H1 (cell line): ENCODE measurements around the gene ELFN2. TPM values are rescaled to one million over a fixed set of nuclear protein-coding genes. Genes with fewer than 3 reads are reported as not detected.

Experiments used
- CTCF ChIA-PET: fragments of 300-600 bp; sonication (Branson Sonifier 250); formaldehyde crosslinking; loops from one replicate; lab custom pipeline; 2021; ENCODE audit not compliant: partially characterized antibody; lab: Charles Lee
- POLR2A ChIA-PET: fragments of 300-600 bp; sonication (Branson Sonifier 250); formaldehyde crosslinking; loops from one replicate; lab custom pipeline; 2021; ENCODE audit warnings: inconsistent platforms; ENCODE audit not compliant: partially characterized antibody; lab: Charles Lee
- DNase-seq, 2 experiments: peaks; one replicate each; pipeline versions ENCODE4 v3.0.0 to v3.0.0-alpha.2; 2010 to 2022; ENCODE audit warnings: low spot score in 2 of 2, low read depth in 1 of 2, mixed read lengths in 1 of 2
- FAIRE-seq: peaks from 2 replicates; lab custom pipeline; 2011; peaks lifted over from hg19 to GRCh38; lab: Jason Lieb, UNC
- H2AFZ ChIP-seq: 2 replicates; pipeline ENCODE4 v1.8.1; 2012; ENCODE audit warnings: low read length, inconsistent platforms
- H2AK5ac ChIP-seq: 2 replicates; pipeline ENCODE4 v1.6.1; 2013; ENCODE audit warnings: low read depth, low read length
- H2BK120ac ChIP-seq: replicated peaks from 2 replicates; pipeline ENCODE3; 2013; ENCODE audit warnings: low read depth, low read length, inconsistent platforms
- H2BK12ac ChIP-seq: 2 replicates; pipeline ENCODE4 v1.6.1; 2013; ENCODE audit warnings: low read depth, low read length
- H2BK15ac ChIP-seq: 2 replicates; pipeline ENCODE4 v1.6.1; 2013; ENCODE audit warnings: low read length
- H2BK20ac ChIP-seq: 2 replicates; pipeline ENCODE4 v1.6.1; 2013; ENCODE audit warnings: low read length
- H2BK5ac ChIP-seq: 2 replicates; pipeline ENCODE4 v1.6.1; 2013; ENCODE audit warnings: low read depth, low read length
- H3K14ac ChIP-seq: 2 replicates; pipeline ENCODE4 v1.6.1; 2013; ENCODE audit warnings: inconsistent platforms; ENCODE audit not compliant: insufficient read length
- H3K18ac ChIP-seq: 2 replicates; pipeline ENCODE4 v1.6.1; 2013; ENCODE audit warnings: low read length; ENCODE audit errors: extremely low read depth
- H3K23ac ChIP-seq: 2 replicates; pipeline ENCODE4 v1.6.1; 2013; ENCODE audit warnings: inconsistent platforms; ENCODE audit not compliant: insufficient read length
- H3K23me2 ChIP-seq: 2 replicates; pipeline ENCODE4 v1.6.1; 2013; ENCODE audit warnings: low read depth, low read length
- H3K27ac ChIP-seq: 2 replicates; pipeline ENCODE4 v1.6.1; 2011; ENCODE audit warnings: low read depth, low read length, inconsistent platforms
- H3K27me3 ChIP-seq, 4 experiments: replicated peaks in 1 of 4; 1 replicate in 1 of 4; 2 replicates in 3 of 4; pipeline versions ENCODE4 v1.6.1 to v1.8.1; 2011 to 2013; ENCODE audit warnings: low read length in 3 of 4, mild to moderate bottlenecking in 3 of 4, inconsistent platforms in 2 of 4, mixed read lengths in 2 of 4, moderate library complexity in 1 of 4; ENCODE audit not compliant: control insufficient read depth in 3 of 4, insufficient read depth in 3 of 4; ENCODE audit errors: extremely low read depth in 1 of 4
- H3K36me3 ChIP-seq, 4 experiments: 2 replicates each; pipeline versions ENCODE4 v1.6.1 to v1.8.1; 2011 to 2013; ENCODE audit warnings: mild to moderate bottlenecking in 4 of 4, low read length in 3 of 4, moderate library complexity in 2 of 4, control low read depth in 1 of 4, inconsistent platforms in 1 of 4; ENCODE audit not compliant: insufficient read depth in 4 of 4, control insufficient read depth in 2 of 4
- H3K4ac ChIP-seq: replicated peaks from 2 replicates; pipeline ENCODE3; 2013; ENCODE audit warnings: low read length, low read depth, mixed read lengths, inconsistent platforms; ENCODE audit not compliant: insufficient read length
- H3K4me1 ChIP-seq, 4 experiments: replicated peaks in 1 of 4; 1 replicate in 1 of 4; 2 replicates in 3 of 4; pipeline versions ENCODE4 v1.6.1 to v1.8.1; 2011 to 2013; ENCODE audit warnings: low read length in 3 of 4, inconsistent platforms in 2 of 4, mixed read lengths in 1 of 4; ENCODE audit not compliant: insufficient read depth in 4 of 4, control insufficient read depth in 3 of 4
- H3K4me2 ChIP-seq, 2 experiments: 2 replicates each; pipeline versions ENCODE4 v1.6.1 to v1.8.1; 2011 to 2013; ENCODE audit warnings: low read depth in 2 of 2, low read length in 2 of 2, control low read depth in 1 of 2, inconsistent platforms in 1 of 2, mild to moderate bottlenecking in 1 of 2; ENCODE audit not compliant: insufficient read depth in 1 of 2
- H3K4me3 ChIP-seq, 4 experiments: fragments of 200-600, 300-600 bp in 1 of 4; sonication (generic), shearing (Covaris generic), sonication (Bioruptor Twin) in 1 of 4; 2 replicates each; pipeline versions ENCODE4 v1.5.1 to v1.8.1; 2011 to 2016; ENCODE audit warnings: low read length in 4 of 4, low read depth in 3 of 4, control low read depth in 2 of 4, inconsistent platforms in 2 of 4, mild to moderate bottlenecking in 2 of 4, mixed read lengths in 1 of 4, moderate library complexity in 1 of 4; ENCODE audit not compliant: insufficient read depth in 2 of 4; ENCODE audit errors: extremely low read depth in 1 of 4
- H3K56ac ChIP-seq: replicated peaks from 2 replicates; pipeline ENCODE3; 2013; ENCODE audit warnings: low read depth, mild to moderate bottlenecking, mixed read lengths, low read length, inconsistent platforms; ENCODE audit not compliant: insufficient read length
- H3K79me1 ChIP-seq: 2 replicates; pipeline ENCODE4 v1.6.1; 2013; ENCODE audit warnings: low read depth, low read length, control low read depth
- H3K79me2 ChIP-seq, 2 experiments: 2 replicates each; pipeline versions ENCODE4 v1.6.1 to v1.8.1; 2012 to 2013; ENCODE audit warnings: low read length in 2 of 2, mild to moderate bottlenecking in 2 of 2, inconsistent platforms in 1 of 2; ENCODE audit not compliant: insufficient read depth in 2 of 2, control insufficient read depth in 1 of 2
- H3K9ac ChIP-seq, 4 experiments: replicated peaks in 1 of 4; 1 replicate in 1 of 4; 2 replicates in 3 of 4; pipeline versions ENCODE4 v1.6.1 to v1.8.1; 2011 to 2013; ENCODE audit warnings: low read depth in 3 of 4, low read length in 3 of 4, control low read depth in 2 of 4, mild to moderate bottlenecking in 2 of 4, moderate library complexity in 2 of 4, inconsistent platforms in 1 of 4; ENCODE audit errors: extremely low read depth in 1 of 4
- H3K9me3 ChIP-seq, 2 experiments: 2 replicates each; pipeline versions ENCODE4 v1.6.1 to v1.8.1; 2012 to 2013; ENCODE audit warnings: mild to moderate bottlenecking in 2 of 2, moderate library complexity in 2 of 2, control low read depth in 1 of 2, inconsistent platforms in 1 of 2, low read depth in 1 of 2, low read length in 1 of 2, mixed read lengths in 1 of 2; ENCODE audit not compliant: insufficient read depth in 2 of 2
- H4K20me1 ChIP-seq, 2 experiments: replicated peaks in 1 of 2; 2 replicates each; pipeline versions ENCODE3 to v1.8.1; 2011 to 2013; ENCODE audit warnings: inconsistent platforms in 2 of 2, low read length in 2 of 2, mild to moderate bottlenecking in 1 of 2; ENCODE audit not compliant: insufficient read depth in 2 of 2, control insufficient read depth in 1 of 2
- H4K5ac ChIP-seq: 2 replicates; pipeline ENCODE4 v1.6.1; 2013; ENCODE audit warnings: low read length, low read depth, mixed read lengths, inconsistent platforms; ENCODE audit not compliant: insufficient read length
- H4K8ac ChIP-seq: 2 replicates; pipeline ENCODE4 v1.8.0; 2013; ENCODE audit warnings: mild to moderate bottlenecking, moderate library complexity, low read length, inconsistent platforms; ENCODE audit not compliant: insufficient read depth; ENCODE audit errors: extremely low read depth
- H4K91ac ChIP-seq: replicated peaks from 2 replicates; pipeline ENCODE3; 2013; ENCODE audit warnings: low read length, mixed read lengths, inconsistent platforms; ENCODE audit not compliant: insufficient read length
- CREB1 ChIP-seq: IDR thresholded peaks from 2 replicates; pipeline ENCODE4 v1.6.1; 2012; ENCODE audit warnings: inconsistent platforms
- EP300 ChIP-seq, 2 experiments: IDR thresholded peaks; 1 replicate in 1 of 2; 2 replicates in 1 of 2; pipeline ENCODE4 v1.6.1; 2011 to 2012; ENCODE audit warnings: low read depth in 2 of 2, low read length in 2 of 2, mild to moderate bottlenecking in 2 of 2, borderline replicate concordance in 1 of 2, inconsistent platforms in 1 of 2, moderate library complexity in 1 of 2
- PHF8 ChIP-seq: fragments of 200-600 bp; sonication (generic); conservative IDR thresholded peaks from 2 replicates; pipeline ENCODE4 v1.7.1; 2012; ENCODE audit warnings: low read depth, mild to moderate bottlenecking, inconsistent platforms, low read length, moderate library complexity
- SIX5 ChIP-seq: IDR thresholded peaks from 2 replicates; pipeline ENCODE4 v1.6.1; 2011; ENCODE audit warnings: mild to moderate bottlenecking, low read depth, low read length
- TAF1 ChIP-seq: IDR thresholded peaks from 2 replicates; pipeline ENCODE4 v1.6.1; 2011; ENCODE audit warnings: mild to moderate bottlenecking, low read depth, low read length
- WGBS, 2 experiments: shearing (Covaris generic) in 1 of 2; methylation state at CpG; one replicate each; pipeline versions ENCODE4 v1.1.6 to v1.1.7; 2013 to 2015; ENCODE audit warnings: low lambda C conversion rate in 2 of 2, mixed read lengths in 2 of 2, inconsistent platforms in 1 of 2, low coverage in 1 of 2, missing lambda C conversion rate in 1 of 2; ENCODE audit not compliant: insufficient replicate concordance in 2 of 2, insufficient coverage in 1 of 2, insufficient read length in 1 of 2; ENCODE audit errors: extremely low coverage in 1 of 2, missing lambda C conversion rate in 1 of 2; 5-methylcytosine and 5-hydroxymethylcytosine counted together
- polyA plus RNA-seq, 7 experiments: library from polyadenylated mRNA; depleted of rRNA in 3 of 7; stranded (reverse) in 5 of 7; unstranded in 2 of 7; fragments of >200 nt in 5 of 7; fragments of 200-250 nt in 2 of 7; gene quantifications; 1 replicate in 5 of 7; 2 replicates in 1 of 7; 4 replicates in 1 of 7; pipeline versions ENCODE4 v1.2.1 to v1.2.3, GENCODE V29; 2011 to 2013; ENCODE audit warnings: missing spikeins in 2 of 7, mixed read lengths in 2 of 7
- total RNA-seq: library from RNA; stranded (reverse); fragmentation: NEBNext Ultra II Directional; extraction: Animal tissue kit (Norgen Biotek cat#: 25700); gene quantifications from 2 replicates; pipeline ENCODE4 v1.2.1, GENCODE V29; 2021

The ELFN2 gene
- total and polyA plus RNA-seq, 2 of the 8 experiments (the other 6 are each of a cell fraction or from before 2014, with no cell fraction given) = 0.63 to 0.88 TPM

- Histone ChIP-seq H4K8ac (no peak overlapping the region), H3K23ac (no peak overlapping the region), H3K4me2 (no peak overlapping the region), H3K4me1 (peaks cover 0 to 2% (median 0%) of the 10 kb centered on the region in 4 experiments; a peak in 1 of 7 replicates), H3K79me2 (no peaks in the 10 kb centered on the region), H2BK5ac (no peak overlapping the region), H2AFZ (no peak overlapping the region), H3K27me3 (no peaks in the 10 kb centered on the region; a peak in 1 of 7 replicates), H3K36me3 (no peaks in the 10 kb centered on the region), H3K79me1 (no peaks in the 10 kb centered on the region), H3K9ac (no peak overlapping the region), H2BK15ac (no peak overlapping the region), H4K91ac (no peak overlapping the region), H3K23me2 (no peaks in the 10 kb centered on the region), H3K14ac (no peak overlapping the region), H4K20me1 (no peaks in the 10 kb centered on the region), H3K9me3 (peaks cover 4% of the 10 kb centered on the region in 2 experiments; a peak in 1 of 4 replicates), H3K27ac (no peak overlapping the region), H2AK5ac (no peak overlapping the region), H2BK120ac (no peak overlapping the region), H3K4me3 (no peak overlapping the region), H3K4ac (no peak overlapping the region), H2BK20ac (no peak overlapping the region), H3K56ac (no peak overlapping the region), H2BK12ac (no peak overlapping the region), H4K5ac (no peak overlapping the region), H3K18ac (no peak overlapping the region)
- no peak for FAIRE-seq
- 98% methylated on average over 7 of the region's 7 CpGs; no CpG with 5 or more reads in 1 of the 2 experiments for WGBS, 2 experiments
- TF ChIP-seq CREB1 = no peak
- no peak for TF ChIP-seq PHF8
- no peak for TF ChIP-seq SIX5
- TF ChIP-seq TAF1 = no peak
- TF ChIP-seq EP300 (IDR thresholded peaks at IDR 0.05; ENCODE audit: borderline replicate concordance in 1 of 2, low read depth in 2 of 2, low read length in 2 of 2) = no peak
- POLR2A ChIA-PET = no interaction called here
- CTCF ChIA-PET = interaction anchor here (1.5 kb wide), 1 partner anchor 15 kb away, joined by 3 read pairs; no protein-coding TSS in a partner anchor
- DNase-seq = no peak
These were observed 16.7 kb upstream of the ELFN2 start for GRCh38 chr22:37443977-37444376.
